ENCODE data around the gene HTR2B.

DNA sequence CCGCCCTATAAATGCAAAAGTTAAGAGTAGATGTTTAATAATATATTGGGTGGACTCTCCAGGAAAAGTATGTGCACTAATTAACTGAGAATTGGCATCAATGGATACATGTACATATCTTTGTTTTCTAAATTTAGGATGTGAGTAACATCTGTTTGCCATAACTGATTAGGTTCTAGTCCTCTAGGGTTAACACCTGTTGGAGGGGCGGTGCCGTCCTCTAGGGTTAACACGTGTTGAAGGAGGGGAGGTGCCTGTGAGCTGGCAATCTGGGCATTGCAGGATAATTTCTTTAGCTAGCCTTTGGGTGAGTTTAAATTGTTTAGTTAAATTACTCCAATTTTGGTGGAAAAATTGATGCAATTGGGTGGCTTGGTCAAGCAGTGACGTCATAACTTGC, 30.9 kb downstream of the HTR2B start:
- TF ChIP-seq, protein P1, sequence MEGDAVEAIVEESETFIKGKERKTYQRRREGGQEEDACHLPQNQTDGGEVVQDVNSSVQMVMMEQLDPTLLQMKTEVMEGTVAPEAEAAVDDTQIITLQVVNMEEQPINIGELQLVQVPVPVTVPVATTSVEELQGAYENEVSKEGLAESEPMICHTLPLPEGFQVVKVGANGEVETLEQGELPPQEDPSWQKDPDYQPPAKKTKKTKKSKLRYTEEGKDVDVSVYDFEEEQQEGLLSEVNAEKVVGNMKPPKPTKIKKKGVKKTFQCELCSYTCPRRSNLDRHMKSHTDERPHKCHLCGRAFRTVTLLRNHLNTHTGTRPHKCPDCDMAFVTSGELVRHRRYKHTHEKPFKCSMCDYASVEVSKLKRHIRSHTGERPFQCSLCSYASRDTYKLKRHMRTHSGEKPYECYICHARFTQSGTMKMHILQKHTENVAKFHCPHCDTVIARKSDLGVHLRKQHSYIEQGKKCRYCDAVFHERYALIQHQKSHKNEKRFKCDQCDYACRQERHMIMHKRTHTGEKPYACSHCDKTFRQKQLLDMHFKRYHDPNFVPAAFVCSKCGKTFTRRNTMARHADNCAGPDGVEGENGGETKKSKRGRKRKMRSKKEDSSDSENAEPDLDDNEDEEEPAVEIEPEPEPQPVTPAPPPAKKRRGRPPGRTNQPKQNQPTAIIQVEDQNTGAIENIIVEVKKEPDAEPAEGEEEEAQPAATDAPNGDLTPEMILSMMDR (conservative IDR thresholded peaks at IDR 0.05) = no peak
- TF ChIP-seq ZFX (IDR thresholded peaks at IDR 0.05) = no peak
